Measurements from ENCODE around the gene PROM1.

- TF ChIP-seq CTCF (IDR thresholded peaks at IDR 0.05) (no peak), ZFP36 (IDR thresholded peaks at IDR 0.05; ENCODE audit: borderline replicate concordance, partially characterized antibody) (no peak), BCL3 (IDR thresholded peaks at IDR 0.05) (no peak), MAX (IDR thresholded peaks at IDR 0.05) (no peak), MAFK (IDR thresholded peaks at IDR 0.05; ENCODE audit: partially characterized antibody) (no peak), JUNB (IDR thresholded peaks at IDR 0.05) (no peak), POLR2A (IDR thresholded peaks at IDR 0.05; ENCODE audit: low read length) (no peak), NPAS2 (CRISPR knock-in tag; IDR thresholded peaks at IDR 0.05; ENCODE audit: borderline replicate concordance) (no peak), ZC3H11A (IDR thresholded peaks at IDR 0.05) (no peak), BHLHE40 (IDR thresholded peaks at IDR 0.05; ENCODE audit: low read depth, low read length) (no peak), ESRRA (IDR thresholded peaks at IDR 0.05; ENCODE audit: borderline replicate concordance, low read length) (no peak), RARB (CRISPR knock-in tag; IDR thresholded peaks at IDR 0.05) (no peak)
These were observed 1.2 kb downstream of the PROM1 start for GRCh38 chr4:16082426-16083240.
